Activated CD8-positive, alpha-beta memory T cell treated with anti-CD3 and anti-CD28 coated beads, Interleukin-2, amount 50 U/mL, for 48 hours (primary cell): ENCODE measurements around the gene LRP6.
"Not testable (repeated sequence)": the region's sequence is repeated elsewhere in the genome, so short reads cannot be mapped to it uniquely, and the experiment has no call there.

Source experiments
- DNase-seq: peaks from one replicate; pipeline ENCODE4 v3.0.0-alpha.2; 2020

Gene LRP6

DNA sequence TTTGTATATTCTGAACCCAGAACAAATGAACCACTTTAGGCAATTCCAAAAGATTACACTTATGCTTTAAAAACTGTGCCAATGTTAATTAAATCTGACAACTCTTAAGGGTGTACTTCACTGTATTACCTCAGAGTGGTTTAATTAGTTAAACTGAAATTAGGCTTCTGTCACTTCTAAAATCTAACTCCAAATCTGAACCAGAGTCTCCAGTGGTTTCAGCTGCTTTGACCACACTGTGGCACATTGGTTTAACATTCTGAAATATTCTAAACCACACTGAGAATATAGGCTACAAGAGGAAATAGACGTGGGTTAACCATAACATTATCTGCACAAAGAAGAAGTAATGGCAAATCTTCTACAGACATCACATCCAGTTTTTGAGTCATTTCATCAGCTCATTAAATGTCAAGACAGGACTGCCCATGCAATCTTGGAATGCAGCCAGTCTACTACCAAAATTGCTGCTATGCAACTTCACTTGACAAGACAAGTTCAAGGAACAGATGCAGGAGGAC lies 94.8 kb downstream of the LRP6 start:
- no peak for DNase-seq

DNA sequence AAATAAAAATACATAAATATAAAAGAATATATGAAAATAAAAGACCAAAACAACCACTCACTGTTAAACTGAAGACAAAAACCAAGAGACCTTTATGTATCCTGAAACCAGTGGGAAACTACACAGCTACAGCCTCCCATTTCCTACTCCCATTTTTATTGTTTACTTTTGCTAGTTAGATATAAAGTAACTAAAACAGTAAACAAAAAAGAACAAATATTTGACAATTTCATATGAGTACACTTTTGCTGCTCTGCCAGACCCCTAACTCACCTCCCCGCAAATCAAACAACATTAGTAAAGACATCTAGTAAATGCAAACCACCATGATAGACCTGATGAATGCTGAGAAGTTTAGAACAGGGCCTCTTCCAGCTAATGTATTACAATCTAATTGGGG lies 99.0 kb downstream of the LRP6 start:
- no peak for DNase-seq

GRCh38 chr12:12166751-12167150 lies 100.1 kb downstream of the LRP6 start:
- no peak for DNase-seq

- no peak for DNase-seq
Observed at GRCh38 chr12:12159988-12160387, 106.9 kb downstream of the LRP6 start.

DNA sequence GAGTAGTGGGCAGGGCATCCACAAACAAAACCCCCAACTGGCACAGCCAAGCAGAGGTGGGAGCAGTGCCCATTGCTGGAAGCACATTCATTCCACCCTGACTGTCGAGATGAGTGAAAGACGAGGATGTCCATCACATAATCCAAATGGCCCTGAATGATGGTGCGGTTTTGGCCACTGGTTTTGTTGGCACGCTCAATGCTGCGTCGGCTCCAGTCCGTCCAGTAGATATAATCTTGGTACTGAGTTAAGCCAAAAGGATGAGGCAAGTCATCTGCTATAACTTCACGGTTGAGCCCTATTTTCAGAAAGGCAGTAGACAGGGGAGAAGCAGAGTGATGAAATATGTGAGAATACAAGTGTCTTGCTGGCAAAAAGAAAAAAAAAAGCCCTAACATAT lies 108.0 kb downstream of the LRP6 start:
- DNase-seq: no peak

DNA sequence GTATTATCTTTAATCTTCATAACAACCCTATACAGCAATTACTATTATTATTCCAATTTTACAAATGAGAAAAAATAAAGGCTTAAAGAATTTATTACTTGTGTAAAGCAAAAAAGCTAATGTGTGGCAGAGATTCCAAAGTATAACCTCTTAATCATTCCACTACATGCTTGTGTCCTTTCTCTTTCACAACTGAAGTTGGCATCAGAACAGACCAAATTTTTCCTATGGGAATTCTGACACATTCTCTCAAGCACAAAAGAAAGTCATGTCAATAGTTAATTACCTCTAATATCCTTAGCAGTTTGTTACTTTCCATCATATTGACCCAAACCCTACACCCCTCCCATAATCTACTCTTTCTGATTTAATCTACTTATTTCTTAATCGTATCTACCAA lies 109.4 kb downstream of the LRP6 start:
- no peak for DNase-seq

- no peak for DNase-seq
Observed at GRCh38 chr12:12156828-12157227, 110.0 kb downstream of the LRP6 start.

DNA sequence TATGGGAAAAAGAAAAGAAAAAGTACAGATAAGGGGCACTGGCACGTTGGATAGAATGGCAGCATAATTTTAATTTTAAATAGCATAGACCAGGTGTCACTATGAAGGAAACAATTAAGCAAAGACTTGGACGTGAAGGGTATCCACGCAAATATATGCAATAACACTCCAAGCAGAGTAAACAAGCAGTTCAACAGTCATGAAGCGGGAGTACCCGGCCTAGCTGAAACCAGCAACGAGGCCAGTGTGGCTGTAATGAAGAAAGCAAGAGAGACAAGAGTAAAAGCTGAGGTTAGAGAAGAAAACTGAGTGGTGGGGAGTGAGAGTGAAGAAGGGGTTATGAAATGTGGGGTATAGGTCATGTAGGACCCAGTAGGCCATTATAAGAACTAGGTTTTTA lies 110.7 kb downstream of the LRP6 start:
- DNase-seq: no peak

DNA sequence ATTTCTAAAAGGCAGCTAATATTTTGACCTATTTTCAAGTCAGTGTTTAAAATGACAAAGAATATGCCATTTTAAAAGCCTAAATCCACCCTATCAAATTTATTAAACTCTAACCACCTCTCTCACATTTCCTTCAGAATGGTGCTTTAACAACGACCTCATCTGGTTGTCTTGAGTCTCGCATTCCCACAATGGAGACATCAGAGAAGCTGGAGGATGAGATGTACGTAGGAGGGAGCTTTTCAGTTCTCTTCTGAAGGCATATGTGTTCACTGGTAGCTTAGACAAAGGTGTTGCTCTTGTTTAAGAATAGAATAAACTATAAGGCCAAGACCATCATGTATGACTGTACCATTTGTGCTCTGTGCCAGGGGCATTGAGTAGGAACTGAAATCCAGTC lies 113.2 kb downstream of the LRP6 start:
- DNase-seq: no peak

DNA sequence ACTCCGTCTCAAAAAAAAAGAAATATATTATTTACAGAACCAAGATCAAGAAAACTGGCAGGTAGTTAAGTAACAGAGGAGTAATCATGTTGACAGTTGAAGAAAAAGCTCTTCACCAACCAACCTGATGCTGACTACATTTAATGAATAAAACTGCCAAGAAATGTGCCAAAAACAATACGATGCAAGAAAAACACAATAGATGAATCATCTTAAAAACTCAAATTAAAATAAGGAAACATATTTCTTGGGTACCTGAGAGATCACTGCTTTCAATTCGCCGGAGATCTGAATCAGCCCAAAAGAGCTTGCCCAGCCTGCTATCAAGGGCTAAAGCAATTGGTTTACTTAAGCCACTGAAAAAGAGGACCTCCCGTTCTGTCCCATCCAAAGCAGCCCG lies 119.7 kb downstream of the LRP6 start:
- DNase-seq: no peak

DNA sequence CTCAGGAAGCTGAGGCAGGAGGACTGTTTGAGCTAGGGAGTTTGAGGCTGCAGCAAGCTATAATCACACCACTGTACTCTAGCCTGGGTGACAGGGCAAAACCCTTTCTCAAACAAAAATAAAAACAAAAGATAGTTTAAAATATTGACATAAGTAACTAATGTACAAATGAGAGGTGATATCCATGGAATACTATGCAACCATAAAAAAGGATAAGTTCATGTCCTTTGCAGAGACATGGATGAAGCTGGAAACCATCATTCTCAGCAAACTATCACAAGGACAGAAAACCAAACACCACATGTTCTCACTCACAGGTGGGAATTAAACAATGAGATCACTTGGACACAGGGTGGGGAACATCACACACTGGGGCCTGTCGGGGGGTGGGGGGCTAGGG lies 122.3 kb downstream of the LRP6 start:
- not testable (repeated sequence) for DNase-seq

DNA sequence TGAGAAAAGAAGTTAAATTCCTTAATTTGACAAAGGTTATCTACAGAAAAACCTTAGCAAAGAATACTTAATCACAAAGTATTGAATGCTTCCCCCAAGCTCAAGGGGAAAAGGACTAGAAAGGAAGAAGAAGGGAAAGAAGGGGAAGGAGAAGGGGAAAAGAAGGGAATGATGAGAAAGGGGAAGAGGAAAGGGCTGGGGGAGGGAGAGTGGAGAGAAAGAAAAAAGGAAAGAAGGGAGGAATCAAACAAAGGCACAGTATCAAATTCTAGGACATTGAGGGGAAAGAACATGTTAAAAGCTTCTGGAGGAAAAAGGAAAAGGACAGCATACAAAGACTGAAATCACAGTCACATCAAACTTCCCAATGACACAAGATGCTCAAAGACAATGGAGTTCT lies 125.8 kb downstream of the LRP6 start:
- no peak for DNase-seq

GRCh38 chr12:12138203-12139154 lies 128.4 kb downstream of the LRP6 start:
- DNase-seq: no peak

DNA sequence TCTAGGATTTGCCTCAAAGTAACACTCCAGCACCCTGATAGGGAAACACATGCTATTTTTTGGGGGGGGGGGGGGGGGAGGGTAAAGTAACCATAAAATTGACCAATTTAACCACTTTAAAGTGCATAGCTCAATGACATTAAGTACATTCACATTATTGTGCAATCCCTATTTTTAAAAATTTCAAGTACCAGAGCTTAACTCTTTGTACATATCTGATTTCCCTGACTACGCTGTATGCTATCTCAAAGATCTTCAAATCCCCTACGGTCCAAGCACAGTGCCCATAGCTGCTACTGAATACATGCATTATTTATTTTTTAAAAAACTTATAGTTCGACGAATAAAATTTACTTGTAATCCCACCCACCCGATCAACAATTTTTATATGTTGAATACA lies 133.1 kb downstream of the LRP6 start:
- no peak for DNase-seq

DNA sequence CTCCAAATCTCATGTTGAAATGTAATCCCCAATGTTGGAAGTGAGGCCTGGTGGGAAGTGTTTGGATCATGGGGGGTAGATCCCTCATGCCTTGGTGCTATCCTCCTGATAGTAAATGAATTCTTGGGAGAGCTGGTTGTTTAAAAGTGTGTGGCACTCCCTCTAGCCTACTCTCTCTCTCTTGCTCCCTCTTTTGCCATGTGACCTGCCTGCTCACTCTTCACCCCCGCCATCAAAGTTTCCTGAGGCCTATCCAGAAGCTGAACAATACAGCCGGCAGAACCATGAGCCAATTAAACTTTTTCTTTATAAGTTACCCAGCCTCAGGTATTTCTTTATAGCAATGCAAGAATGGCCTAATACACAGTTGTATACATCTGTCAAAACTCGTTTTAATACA lies 133.6 kb downstream of the LRP6 start:
- no peak for DNase-seq

DNA sequence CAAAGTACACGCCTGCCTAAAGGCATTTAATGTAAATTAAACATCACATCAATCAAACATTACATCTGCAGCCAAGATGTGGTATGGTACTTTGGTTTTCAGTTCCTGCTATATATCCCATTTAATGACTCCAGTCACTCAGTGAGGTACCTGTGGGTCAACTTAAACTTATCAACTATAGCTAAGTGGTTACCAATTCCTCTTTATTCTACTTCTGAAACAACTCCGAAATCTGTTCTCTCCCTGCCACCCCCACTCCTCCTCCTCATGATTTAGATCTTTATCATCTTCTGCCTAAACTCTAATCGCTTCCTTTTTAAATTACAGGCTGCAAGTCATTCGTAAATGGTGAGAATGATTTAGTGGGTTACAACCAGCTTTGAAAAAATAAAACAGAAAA lies 138.2 kb downstream of the LRP6 start:
- DNase-seq: no peak

GRCh38 chr12:12127304-12127703 lies 139.5 kb downstream of the LRP6 start:
- DNase-seq: no peak

DNA sequence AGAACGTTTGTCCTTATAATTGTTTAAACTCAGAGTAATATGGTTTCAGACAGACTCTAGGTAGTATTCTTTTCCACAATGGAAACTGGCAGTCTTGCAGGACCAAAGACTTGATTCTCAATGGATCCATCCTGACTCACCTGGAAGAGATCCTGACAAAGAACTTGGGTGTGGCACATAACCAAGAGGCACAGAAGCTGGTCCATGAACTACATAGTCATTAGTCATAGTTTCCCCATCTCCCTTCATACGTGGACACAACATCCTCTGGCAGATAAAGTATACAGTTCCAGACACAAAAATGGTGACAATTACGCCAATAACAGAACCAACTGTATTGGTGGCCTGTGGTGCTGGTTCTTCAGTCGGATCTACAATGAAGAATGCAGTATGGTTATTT lies 140.3 kb downstream of the LRP6 start:
- no peak for DNase-seq

DNA sequence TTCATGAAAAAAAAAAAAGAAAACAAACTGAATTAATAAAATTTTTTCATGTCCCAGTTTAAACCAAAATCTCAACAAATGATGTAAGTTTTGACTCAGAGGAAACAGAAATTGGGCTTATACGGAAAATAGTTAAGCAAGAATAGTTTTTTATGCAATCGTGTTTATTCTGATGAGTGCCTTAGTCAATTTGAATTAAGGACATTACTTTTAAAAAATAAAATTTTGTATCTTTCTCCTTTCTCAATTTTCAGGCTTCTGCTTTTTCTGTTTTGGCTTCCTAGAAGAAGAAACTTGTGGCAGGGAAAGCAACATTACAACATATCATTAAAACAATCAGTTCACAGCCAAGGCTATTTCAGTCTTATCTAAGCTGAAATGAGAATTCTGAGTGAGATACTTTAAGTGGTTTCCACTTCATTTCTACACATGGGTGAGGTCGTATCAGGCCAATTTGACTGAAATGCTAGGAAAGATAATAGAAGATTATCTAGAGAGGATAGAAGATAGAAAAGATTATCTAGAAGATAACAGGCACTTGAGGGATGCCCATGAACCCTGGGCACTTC lies 143.7 kb downstream of the LRP6 start:
- DNase-seq: no peak

DNA sequence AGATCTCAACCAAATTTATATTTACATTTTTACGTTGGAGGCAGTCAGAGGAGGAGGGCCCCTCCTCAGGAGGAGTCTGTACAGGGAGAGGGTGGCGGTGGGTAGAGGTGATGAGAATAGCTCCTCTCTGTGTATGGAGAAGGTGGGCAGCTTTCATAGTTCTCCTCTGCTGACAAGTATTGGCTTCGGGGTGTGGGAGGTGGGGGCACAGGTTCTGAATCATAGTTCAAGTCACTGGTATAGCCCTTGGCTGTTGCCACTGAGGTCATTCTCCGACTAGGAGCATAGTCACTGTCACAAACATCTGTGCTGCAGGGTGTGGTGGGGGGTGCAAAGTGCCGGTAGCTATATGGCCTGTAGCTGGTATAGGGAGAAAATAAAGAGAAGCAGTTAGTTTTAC lies 145.8 kb downstream of the LRP6 start:
- DNase-seq: no peak

- no peak for DNase-seq
Observed at GRCh38 chr12:12116677-12117076, 150.2 kb downstream of the LRP6 start.

GRCh38 chr12:12115514-12115913 lies 151.3 kb downstream of the LRP6 start:
- no peak for DNase-seq

DNA sequence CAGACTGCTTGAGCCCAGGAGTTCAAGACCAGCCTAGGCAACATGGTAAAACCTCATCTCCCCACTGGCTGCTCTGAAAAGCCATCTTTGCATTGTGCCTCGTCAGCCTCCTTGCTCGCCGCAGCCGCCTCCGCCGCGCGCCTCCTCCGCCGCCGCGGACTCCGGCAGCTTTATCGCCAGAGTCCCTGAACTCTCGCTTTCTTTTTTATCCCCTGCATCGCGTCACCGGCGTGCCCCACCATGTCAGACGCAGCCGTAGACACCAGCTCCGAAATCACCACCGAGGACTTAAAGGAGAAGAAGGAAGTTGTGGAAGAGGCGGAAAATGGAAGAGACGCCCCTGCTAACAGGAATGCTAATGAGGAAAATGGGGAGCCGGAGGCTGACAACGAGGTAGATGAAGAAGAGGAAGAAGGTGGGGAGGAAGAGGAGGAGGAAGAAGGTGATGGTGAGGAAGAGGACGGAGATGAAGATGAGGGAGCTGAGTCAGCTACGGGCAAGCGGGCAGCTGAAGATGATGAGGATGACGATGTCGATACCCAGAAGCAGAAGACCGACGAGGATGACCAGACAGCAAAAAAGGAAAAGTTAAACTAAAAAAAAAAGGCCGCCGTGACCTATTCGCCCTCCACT lies 155.8 kb downstream of the LRP6 start:
- DNase-seq: not testable (repeated sequence)
